ENCODE results near the gene CFAP54.

DNA sequence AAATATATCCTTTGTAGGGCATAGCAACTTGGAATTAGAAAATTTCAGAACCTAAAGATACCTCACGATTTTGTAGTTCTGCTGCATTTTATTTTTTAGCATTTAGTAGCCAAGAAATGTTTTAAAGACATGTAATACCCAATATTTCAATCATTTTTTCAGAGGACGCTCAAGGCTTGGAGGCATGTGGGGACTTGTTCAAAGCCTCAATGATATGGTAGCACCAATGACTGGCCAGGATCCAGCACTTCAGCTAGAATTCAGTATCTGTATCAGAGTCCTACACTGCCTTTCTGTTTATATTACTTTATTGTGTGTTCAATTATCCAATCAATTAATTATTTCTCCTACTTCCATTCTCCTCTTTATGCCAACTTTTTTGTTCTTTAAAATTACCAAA is 262.8 kb downstream of the CFAP54 start:
- TF ChIP-seq, protein P1, sequence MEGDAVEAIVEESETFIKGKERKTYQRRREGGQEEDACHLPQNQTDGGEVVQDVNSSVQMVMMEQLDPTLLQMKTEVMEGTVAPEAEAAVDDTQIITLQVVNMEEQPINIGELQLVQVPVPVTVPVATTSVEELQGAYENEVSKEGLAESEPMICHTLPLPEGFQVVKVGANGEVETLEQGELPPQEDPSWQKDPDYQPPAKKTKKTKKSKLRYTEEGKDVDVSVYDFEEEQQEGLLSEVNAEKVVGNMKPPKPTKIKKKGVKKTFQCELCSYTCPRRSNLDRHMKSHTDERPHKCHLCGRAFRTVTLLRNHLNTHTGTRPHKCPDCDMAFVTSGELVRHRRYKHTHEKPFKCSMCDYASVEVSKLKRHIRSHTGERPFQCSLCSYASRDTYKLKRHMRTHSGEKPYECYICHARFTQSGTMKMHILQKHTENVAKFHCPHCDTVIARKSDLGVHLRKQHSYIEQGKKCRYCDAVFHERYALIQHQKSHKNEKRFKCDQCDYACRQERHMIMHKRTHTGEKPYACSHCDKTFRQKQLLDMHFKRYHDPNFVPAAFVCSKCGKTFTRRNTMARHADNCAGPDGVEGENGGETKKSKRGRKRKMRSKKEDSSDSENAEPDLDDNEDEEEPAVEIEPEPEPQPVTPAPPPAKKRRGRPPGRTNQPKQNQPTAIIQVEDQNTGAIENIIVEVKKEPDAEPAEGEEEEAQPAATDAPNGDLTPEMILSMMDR (IDR thresholded peaks at IDR 0.05; ENCODE audit: extremely low read depth in 1 of 2, insufficient read depth in 1 of 2, low read depth in 1 of 2, low read length in 2 of 2), result no peak
- no peak for TF ChIP-seq EZH2 (IDR thresholded peaks at IDR 0.05; ENCODE audit: borderline replicate concordance, low read depth, low read length, severe bottlenecking)
- TF ChIP-seq POLR2AphosphoS5 (IDR thresholded peaks at IDR 0.05; ENCODE audit: insufficient read depth, low read depth, low read length), result no peak
- TF ChIP-seq POLR2A (IDR thresholded peaks at IDR 0.05; ENCODE audit: low read depth, low read length), result no peak
- no peak for TF ChIP-seq MAX (IDR thresholded peaks at IDR 0.05; ENCODE audit: insufficient read depth, insufficient read length)
- no peak for TF ChIP-seq GATA2 (IDR thresholded peaks at IDR 0.05; ENCODE audit: insufficient read depth, insufficient read length, low read depth, low read length)

Data from endothelial cell of umbilical vein (primary cell).